ES-I3 (cell line): ENCODE results near the gene ENOSF1.

Experiments used
- H3K36me3 ChIP-seq: 2 replicates; pipeline ENCODE4 v1.6.1; 2013; ENCODE audit warnings: mild to moderate bottlenecking, low read length, control low read depth, moderate library complexity; ENCODE audit not compliant: insufficient read depth
- H3K4me1 ChIP-seq: 2 replicates; pipeline ENCODE4 v1.6.1; 2013; ENCODE audit warnings: mild to moderate bottlenecking, control low read depth, low read length; ENCODE audit not compliant: insufficient read depth
- H3K9ac ChIP-seq: 2 replicates; pipeline ENCODE4 v1.6.1; 2013; ENCODE audit warnings: low read depth, mild to moderate bottlenecking, low read length, moderate library complexity
- H3K9me3 ChIP-seq: 2 replicates; pipeline ENCODE4 v1.6.1; 2013; ENCODE audit warnings: mild to moderate bottlenecking, low read length, moderate library complexity; ENCODE audit not compliant: control insufficient read depth, insufficient read depth

Gene ENOSF1

DNA sequence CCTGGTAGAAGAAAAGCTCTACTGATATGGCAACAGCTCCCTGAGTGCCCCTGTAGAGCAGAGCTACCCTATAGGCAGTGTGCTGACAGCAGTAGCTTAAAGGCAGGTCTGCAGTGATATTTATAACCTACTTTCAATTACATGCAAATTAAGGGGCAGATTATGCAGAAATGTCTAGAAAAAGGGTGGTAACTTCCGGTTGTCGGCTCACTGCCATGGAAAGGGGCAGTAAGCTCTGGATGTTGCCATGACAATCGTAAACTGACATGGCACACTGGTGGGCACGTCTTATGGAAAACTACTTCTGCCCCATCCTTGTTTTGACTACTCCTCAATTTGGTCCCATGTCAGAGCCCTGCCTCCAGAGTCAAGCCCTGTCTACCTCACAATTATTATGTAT, 57.8 kb downstream of the ENOSF1 start:
- Histone ChIP-seq H3K9ac (no peak overlapping the region), H3K36me3 (no peaks in the 10 kb centered on the region), H3K9me3 (no peaks in the 10 kb centered on the region), H3K4me1 (peaks cover 6% of the 10 kb centered on the region; the same call in 1 of the 2 replicates)

DNA sequence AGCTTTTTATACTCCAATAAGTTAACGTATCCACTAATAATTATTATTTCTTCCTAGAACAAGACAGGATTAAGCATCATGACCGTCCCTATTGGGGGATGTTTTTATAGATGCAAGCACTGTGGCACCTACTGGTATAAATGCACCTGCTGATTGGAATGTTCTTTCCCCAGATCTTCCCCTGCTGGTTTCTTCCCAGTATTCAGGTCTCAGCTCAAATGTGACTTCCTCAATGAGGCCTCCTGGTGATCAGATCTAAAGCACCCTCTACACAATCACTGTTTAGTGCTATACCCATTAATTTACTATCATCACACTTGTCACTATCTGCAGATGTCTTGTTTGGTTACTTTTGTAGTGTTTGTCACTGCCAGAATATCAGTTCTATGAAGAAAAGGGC, 58.9 kb downstream of the ENOSF1 start:
- Histone ChIP-seq H3K36me3 (no peaks in the 10 kb centered on the region), H3K9me3 (no peaks in the 10 kb centered on the region), H3K4me1 (no peaks in the 10 kb centered on the region), H3K9ac (no peak overlapping the region)

DNA sequence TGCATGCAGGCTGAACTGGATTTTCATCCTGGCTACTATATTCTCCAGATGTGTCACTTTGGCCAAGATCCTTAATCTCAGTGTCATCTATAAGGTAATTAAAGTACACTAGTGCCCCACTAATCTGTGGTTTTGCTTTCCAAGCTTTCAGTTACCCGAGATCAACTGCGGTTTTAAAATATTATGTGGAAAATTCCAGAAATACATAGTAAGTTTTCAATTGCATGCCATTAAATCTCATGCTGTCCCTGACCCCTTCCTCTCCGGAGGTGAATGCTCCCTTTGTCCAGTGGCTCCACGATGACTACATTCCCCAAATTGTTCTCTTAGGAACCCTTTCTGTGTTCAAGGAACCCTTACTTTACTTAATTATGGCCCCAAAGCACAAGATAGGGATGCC, 60.3 kb downstream of the ENOSF1 start:
- no peak overlapping the region for H3K9ac ChIP-seq
- no peaks in the 10 kb centered on the region for H3K9me3 ChIP-seq
- H3K36me3 ChIP-seq = no peaks in the 10 kb centered on the region
- H3K4me1 ChIP-seq = no peaks in the 10 kb centered on the region

DNA sequence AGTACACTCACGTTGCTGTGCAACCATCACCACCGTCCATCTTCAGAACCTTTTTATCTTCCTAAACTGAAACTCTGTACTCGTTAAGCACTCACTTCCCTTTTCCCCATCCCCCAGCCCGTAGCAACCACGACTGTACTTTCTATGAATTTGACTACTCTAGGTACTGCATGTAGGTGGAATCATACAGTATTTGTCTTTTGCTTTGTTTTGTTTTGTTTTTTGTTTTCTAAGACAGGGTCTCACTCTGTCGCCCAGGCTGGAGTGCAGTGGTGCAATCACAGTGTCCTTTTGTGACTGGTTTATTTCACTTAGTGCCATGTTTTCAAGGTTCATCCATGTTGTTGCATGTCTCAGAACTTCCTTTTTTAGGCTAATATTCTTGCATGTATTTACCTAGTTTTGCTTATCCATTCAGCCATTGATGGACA, 62.0 kb downstream of the ENOSF1 start:
- Histone ChIP-seq H3K9ac (no peak overlapping the region), H3K36me3 (no peaks in the 10 kb centered on the region), H3K9me3 (no peaks in the 10 kb centered on the region; the same call in 1 of the 2 replicates), H3K4me1 (no peaks in the 10 kb centered on the region)

DNA sequence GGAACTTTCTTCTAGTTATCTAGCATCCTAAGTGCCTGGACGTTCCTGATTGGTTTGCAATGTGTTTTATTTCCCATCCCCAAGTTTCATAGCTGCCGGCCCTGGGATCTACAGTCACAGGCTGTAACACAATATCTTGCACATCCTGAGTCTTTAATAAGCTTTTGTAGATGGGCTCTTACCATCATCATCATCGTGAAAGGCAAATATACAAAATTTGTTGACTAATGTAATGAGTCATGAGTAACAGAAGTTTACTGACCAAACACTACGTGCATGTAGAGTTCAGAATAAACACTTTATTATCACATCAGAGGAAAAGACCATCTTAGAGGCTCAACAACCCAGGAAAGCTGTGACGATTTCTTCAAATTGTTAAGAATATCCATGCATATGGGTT, 63.1 kb downstream of the ENOSF1 start:
- no peaks in the 10 kb centered on the region; the same call in 1 of the 2 replicates for H3K9me3 ChIP-seq
- no peak overlapping the region for H3K9ac ChIP-seq
- H3K36me3 ChIP-seq = no peaks in the 10 kb centered on the region

DNA sequence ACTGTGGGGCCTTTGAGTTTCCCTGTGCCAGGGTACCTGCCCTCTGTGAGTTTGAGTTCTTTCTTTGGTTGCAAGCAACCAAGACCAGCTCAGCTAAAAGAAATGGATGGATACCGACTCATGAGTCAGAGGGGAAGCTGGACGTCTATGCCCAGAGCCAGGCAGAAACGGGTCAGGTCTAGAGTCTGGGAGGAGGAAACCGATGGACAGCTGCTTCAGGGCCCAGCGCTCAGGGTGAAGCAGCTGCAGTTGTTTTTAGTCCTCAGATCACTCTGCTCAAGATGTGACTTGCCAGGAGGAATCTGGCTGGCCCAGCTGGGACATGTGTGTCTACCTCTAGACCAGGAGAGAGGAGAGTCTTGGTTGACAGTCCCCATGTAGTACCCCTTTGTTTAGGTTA, 65.1 kb downstream of the ENOSF1 start:
- H3K4me1 ChIP-seq = 0 out of 2 replicates have a peak, but pooled peaks cover 4% of the 10 kb centered on the region

More for the DNA sequence above, 63.1 kb downstream of the ENOSF1 start:
- no peaks in the 10 kb centered on the region for H3K4me1 ChIP-seq

DNA sequence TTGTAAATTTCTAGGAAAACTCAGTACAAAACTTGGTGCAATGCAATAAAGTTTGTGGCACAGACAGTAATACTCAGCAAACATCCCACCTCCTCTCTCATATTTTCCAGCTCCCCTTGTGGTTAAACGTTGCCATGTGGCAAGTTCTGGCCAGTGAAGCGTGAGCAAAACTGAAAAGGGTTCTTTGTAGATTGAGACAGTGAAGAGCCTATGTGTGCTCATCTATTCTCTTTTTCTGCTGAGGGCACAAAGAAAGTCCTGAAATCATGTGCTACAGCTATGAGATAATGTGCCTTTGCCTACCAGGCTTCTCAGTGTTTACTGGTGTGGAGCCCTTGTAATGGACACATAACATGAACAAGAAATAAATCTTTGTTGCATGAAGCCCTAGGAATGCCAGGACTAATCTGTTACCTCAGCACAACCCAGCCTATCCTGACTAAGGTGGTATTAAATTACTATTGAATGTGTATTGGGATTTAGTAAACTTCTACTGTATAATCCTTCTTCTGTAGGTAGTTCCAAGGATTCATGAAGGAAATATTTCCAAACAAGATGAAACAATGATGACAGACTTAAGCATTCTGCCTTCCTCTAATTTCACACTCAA, 67.9 kb downstream of the ENOSF1 start:
- no peaks in the 10 kb centered on the region for H3K36me3 ChIP-seq

More for the DNA sequence above, 65.1 kb downstream of the ENOSF1 start:
- Histone ChIP-seq H3K36me3 (no peaks in the 10 kb centered on the region), H3K9ac (no peak overlapping the region), H3K9me3 (no peaks in the 10 kb centered on the region; the same call in 1 of the 2 replicates)

DNA sequence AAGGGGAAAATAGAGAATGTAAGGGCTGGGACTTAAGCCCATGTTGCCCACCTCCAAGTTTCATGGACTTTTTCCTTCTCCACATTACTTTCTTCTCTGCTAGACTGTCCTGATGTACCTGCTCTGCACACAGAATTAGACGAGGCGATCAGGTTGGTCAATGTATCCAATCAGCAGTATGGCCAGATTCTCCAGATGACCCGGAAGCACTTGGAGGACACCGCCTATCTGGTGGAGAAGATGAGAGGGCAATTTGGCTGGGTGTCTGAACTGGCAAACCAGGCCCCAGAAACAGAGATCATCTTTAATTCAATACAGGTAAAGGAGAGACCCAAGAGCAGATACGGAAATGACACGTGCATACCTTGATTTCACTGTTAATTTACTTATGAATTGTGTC, 71.2 kb downstream of the ENOSF1 start:
- Histone ChIP-seq H3K9ac (no peak overlapping the region), H3K9me3 (no peaks in the 10 kb centered on the region; the same call in 1 of the 2 replicates), H3K36me3 (no peaks in the 10 kb centered on the region), H3K4me1 (0 out of 2 replicates have a peak, but pooled peaks cover 4% of the 10 kb centered on the region)

More for the DNA sequence above, 67.9 kb downstream of the ENOSF1 start:
- no peak overlapping the region for H3K9ac ChIP-seq
- no peaks in the 10 kb centered on the region; the same call in 1 of the 2 replicates for H3K9me3 ChIP-seq
- 0 out of 2 replicates have a peak, but pooled peaks cover 4% of the 10 kb centered on the region for H3K4me1 ChIP-seq

DNA sequence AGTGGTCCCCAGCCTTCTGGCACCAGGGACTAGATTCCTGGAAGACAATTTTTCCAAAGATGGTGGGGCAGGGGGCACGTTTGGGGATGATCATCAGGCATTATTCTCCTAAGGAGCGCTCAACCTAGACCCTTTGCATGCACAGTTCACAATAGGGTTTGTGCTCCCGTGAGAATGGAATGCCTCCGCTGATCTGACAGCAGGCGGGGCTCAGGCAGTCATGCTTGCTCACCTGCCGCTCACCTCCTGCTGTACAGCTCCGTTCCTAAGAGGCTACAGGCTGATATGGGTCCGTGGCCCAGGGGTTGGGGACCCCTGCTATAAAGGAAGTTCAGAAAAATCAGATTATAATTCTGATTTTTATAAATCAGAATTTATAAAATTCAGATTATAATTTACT, 77.3 kb downstream of the ENOSF1 start:
- H3K4me1 ChIP-seq = peaks cover 4% of the 10 kb centered on the region; the same call in 1 of the 2 replicates
- H3K9ac ChIP-seq = peak overlapping the region; percentile 44; the same call in 1 of the 2 replicates
- no peaks in the 10 kb centered on the region for H3K9me3 ChIP-seq
- H3K36me3 ChIP-seq = no peaks in the 10 kb centered on the region

DNA sequence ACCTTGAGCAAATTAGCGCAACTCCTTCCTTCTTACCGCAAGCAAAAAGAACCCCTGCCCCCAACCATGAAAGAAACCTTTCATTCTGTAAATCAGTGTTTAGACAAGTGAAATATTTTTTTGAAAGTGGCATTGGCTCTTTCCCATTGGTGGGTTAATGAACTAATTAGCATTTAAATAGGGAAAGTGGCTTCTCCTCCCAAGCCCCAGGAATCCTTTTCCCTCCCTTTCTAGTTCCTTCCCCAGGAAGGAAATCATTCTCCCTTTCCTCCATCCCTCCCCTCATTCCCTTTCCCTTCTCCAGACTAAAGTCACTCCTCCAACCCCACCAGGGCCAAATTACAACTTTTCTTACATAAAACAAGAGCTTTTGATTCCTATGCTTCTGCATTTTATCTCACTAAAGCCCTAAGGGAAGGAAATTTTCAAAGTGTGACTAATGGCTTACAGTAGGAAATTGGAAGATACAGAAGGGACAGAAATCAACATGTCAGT, 77.8 kb downstream of the ENOSF1 start:
- peak overlapping the region; percentile 44; the same call in 1 of the 2 replicates for H3K9ac ChIP-seq
- H3K4me1 ChIP-seq = peaks cover 6% of the 10 kb centered on the region
- no peaks in the 10 kb centered on the region for H3K9me3 ChIP-seq
- no peaks in the 10 kb centered on the region for H3K36me3 ChIP-seq

DNA sequence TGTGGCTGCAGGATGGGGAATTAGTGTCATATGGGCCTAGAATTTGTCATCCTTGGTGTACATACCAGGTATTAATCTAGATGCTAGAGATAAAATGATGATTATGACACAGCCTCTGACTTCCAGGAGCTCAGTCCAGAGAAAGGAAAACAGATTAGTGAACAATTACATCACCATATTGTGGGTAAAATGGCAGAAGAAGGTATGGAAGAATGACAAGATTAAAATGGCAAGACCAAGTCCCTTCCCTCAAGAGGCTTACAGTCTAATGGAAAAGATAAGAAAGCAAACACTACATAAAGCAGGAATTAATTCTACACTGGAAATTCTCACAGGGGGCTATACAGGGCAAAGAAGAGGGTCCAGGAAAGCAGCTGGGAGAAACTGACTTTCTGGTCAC, 80.9 kb downstream of the ENOSF1 start:
- H3K9ac ChIP-seq = no peak overlapping the region
- peaks cover 11% of the 10 kb centered on the region for H3K4me1 ChIP-seq
- no peaks in the 10 kb centered on the region for H3K9me3 ChIP-seq
- no peaks in the 10 kb centered on the region for H3K36me3 ChIP-seq

DNA sequence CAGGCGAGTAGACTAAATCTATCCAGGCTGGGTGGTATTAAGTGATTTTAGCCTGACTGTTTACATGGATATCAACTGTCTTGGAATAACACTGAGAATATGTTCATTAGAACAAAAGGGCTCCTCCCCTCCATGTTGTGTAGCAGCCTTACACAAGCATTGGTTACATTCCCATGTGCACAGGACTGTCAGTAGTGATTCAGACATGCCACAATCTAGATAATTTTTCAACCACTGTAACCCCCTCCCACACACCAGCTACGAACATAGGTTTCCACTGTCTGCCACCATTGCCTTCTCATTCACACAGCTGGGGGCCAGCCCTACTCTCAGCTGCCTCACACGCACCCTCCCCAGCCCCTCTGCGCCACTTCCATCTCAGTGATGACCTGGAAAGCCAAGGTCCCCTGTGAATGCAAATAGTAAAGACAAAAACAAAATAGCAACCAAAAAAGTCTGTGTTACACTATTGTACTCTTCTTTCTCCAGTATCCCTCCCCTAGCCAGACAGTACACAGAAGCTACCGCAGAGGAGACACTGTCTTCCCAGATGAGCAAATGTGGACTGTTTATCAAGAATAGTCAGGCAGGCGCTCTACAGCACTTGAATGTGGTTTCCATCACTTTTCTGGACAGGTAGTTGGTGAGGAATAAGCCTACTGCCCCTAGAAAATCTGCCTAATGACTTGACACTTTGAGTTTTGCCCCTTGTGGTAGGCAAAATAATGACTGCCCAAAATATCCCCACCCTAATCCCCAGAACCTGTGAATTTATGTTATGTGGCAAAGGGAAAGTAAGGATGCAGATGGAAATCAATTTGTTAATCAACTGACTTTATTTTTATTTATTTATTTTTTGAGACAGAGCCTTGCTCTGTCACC, 82.9 kb downstream of the ENOSF1 start:
- Histone ChIP-seq H3K9me3 (no peaks in the 10 kb centered on the region), H3K9ac (no peak overlapping the region), H3K4me1 (peaks cover 10% of the 10 kb centered on the region), H3K36me3 (no peaks in the 10 kb centered on the region)

DNA sequence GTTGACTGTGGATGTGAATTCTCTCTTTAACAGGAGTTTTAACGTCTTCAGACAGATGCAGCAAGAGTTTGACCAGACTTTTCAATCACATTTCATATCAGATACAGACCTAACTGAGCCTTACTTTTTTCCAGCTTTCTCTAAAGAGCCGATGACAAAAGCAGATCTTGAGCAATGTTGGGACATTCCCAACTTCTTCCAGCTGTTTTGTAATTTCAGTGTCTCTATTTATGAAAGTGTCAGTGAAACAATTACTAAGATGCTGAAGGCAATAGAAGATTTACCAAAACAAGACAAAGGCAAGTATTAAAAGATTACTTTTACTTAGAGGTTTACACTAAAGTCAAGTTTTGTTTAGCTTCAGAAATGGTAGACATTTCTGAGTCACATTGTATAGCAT, 85.2 kb downstream of the ENOSF1 start:
- H3K9ac ChIP-seq = no peak overlapping the region
- H3K9me3 ChIP-seq = no peaks in the 10 kb centered on the region
- peaks cover 14% of the 10 kb centered on the region for H3K4me1 ChIP-seq
- H3K36me3 ChIP-seq = no peaks in the 10 kb centered on the region

DNA sequence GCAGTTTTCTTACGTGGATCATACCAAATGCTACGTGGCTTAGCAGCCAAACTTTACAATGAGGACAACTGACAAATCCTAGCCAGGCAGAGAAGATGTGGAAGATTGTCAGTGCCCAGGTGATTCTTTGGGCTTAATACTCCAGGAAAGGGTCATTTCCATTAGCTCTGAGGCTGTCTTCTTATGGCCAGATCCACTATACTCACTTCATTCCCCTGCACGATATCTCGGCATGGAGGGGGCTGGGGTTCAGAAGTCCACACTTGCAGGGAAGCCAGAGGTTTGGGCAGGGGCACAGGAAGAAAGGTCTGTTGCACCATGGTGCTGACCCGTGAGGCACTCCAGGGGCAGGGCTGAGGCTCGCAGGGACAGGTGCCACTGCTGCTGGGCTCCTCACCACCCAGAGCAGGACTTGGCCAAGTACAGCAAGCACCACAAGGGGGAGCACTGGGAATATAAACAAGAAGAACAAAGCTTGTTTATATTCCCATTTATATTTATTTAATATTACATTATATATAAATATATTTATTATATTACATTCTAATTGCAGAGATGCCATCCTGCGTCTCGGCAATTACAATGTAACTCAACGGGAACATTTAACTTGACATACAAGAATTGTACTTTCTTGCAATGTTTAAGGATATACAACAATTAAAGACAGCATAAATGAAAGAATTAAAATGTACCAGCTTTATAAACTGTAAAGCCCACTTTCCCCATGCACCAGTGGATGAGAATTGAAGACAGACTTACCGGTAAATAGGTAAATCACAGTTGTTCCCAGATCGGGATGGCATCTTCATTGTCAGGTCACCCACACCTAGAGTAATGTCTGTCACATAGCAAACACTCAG, 88.4 kb downstream of the ENOSF1 start:
- Histone ChIP-seq H3K36me3 (no peaks in the 10 kb centered on the region), H3K9me3 (no peaks in the 10 kb centered on the region), H3K4me1 (peaks cover 7% of the 10 kb centered on the region; the same call in 1 of the 2 replicates), H3K9ac (no peak overlapping the region)
